K562 (cell line): ENCODE data around the gene GET3. TPM values are rescaled to one million over a fixed set of nuclear protein-coding genes. Genes with fewer than 3 reads are reported as not detected.

Experiments used
- ASH1L ChIP-seq: fragments of 450-650 bp; IDR thresholded peaks from 2 replicates; pipeline ENCODE4 v1.6.1; 2018; ENCODE audit warnings: borderline replicate concordance, mild to moderate bottlenecking, low read depth; ENCODE audit not compliant: partially characterized antibody
- CBX8 ChIP-seq: fragments of 200-600 bp; sonication (generic); IDR thresholded peaks from 2 replicates; pipeline ENCODE4 v1.6.1; 2012; ENCODE audit warnings: borderline replicate concordance, mixed run types, low read depth, mild to moderate bottlenecking, moderate library complexity, mixed read lengths, low read length, control low read depth, inconsistent platforms; ENCODE audit not compliant: poor library complexity, severe bottlenecking; ENCODE audit errors: extremely low read depth
- DPF2 ChIP-seq: fragments of 450-650 bp; IDR thresholded peaks from 2 replicates; pipeline ENCODE4 v1.6.1; 2016
- GMEB1 ChIP-seq: fragments of 250-450 bp; sonication (Bioruptor Pico); IDR thresholded peaks from 2 replicates; pipeline ENCODE4 v1.4.0; 2020; ENCODE audit warnings: mild to moderate bottlenecking
- HNRNPLL ChIP-seq: fragments of 200-400 bp; formaldehyde crosslinking; IDR thresholded peaks from 2 replicates; pipeline ENCODE4 v1.6.1; 2017; ENCODE audit warnings: low read length, low read depth, mild to moderate bottlenecking; ENCODE audit not compliant: poor library complexity, severe bottlenecking
- KAT7 ChIP-seq: sonication (generic); formaldehyde crosslinking; IDR thresholded peaks from 2 replicates; pipeline ENCODE4 v1.8.0; 2022; ENCODE audit warnings: missing genetic modification reagents, mild to moderate bottlenecking, borderline replicate concordance
- MEF2A ChIP-seq: IDR thresholded peaks from 2 replicates; pipeline ENCODE4 v1.6.1; 2011; ENCODE audit warnings: low read depth, mild to moderate bottlenecking, low read length, moderate library complexity; ENCODE audit not compliant: control insufficient read depth
- NUFIP1 ChIP-seq: fragments of 450-650 bp; IDR thresholded peaks from 2 replicates; pipeline ENCODE4 v1.6.1; 2018; ENCODE audit not compliant: partially characterized antibody
- SMAD4 ChIP-seq: fragments of 250-450 bp; sonication (Bioruptor Pico); conservative IDR thresholded peaks from 2 replicates; pipeline ENCODE4 v1.8.0; 2021; ENCODE audit warnings: inconsistent platforms, mild to moderate bottlenecking, moderate library complexity
- TAF7 ChIP-seq: fragments of 450-650 bp; IDR thresholded peaks from 2 replicates; pipeline ENCODE4 v1.6.1; 2016; ENCODE audit warnings: missing genetic modification characterization, missing compliant biosample characterization
- TAL1 ChIP-seq: fragments of 450-650 bp; IDR thresholded peaks from 2 replicates; pipeline ENCODE4 v1.6.1; 2016; ENCODE audit warnings: mild to moderate bottlenecking
- U2AF2 ChIP-seq: fragments of 200-400 bp; formaldehyde crosslinking; optimal IDR thresholded peaks from 2 replicates; pipeline ENCODE3; 2017; ENCODE audit warnings: low read depth, mild to moderate bottlenecking, low read length
- ZNF133 ChIP-seq: fragments of 250-450 bp; sonication (Bioruptor Pico); IDR thresholded peaks from 2 replicates; pipeline ENCODE4 v1.4.0; 2020; ENCODE audit warnings: mild to moderate bottlenecking
- ZNF263 ChIP-seq: sonication (generic); formaldehyde crosslinking; IDR thresholded peaks from 2 replicates; pipeline ENCODE4 v1.8.0; 2022; ENCODE audit warnings: mild to moderate bottlenecking, missing genetic modification reagents, borderline replicate concordance
- ZNF41 ChIP-seq: fragments of 250-450 bp; sonication (Bioruptor Pico); conservative IDR thresholded peaks from 2 replicates; pipeline ENCODE4 v1.4.0; 2020; ENCODE audit warnings: mild to moderate bottlenecking
- ZNF609 ChIP-seq: sonication (generic); formaldehyde crosslinking; IDR thresholded peaks from 2 replicates; pipeline ENCODE4 v1.8.1; 2023; ENCODE audit warnings: missing genetic modification reagents, mild to moderate bottlenecking, borderline replicate concordance
- ZNF668 ChIP-seq: fragments of 250-450 bp; sonication (Bioruptor Pico); IDR thresholded peaks from 2 replicates; pipeline ENCODE4 v1.8.0; 2022; ENCODE audit warnings: mild to moderate bottlenecking, inconsistent platforms
- polyA plus RNA-seq, 8 experiments: library from polyadenylated mRNA; depleted of rRNA in 4 of 8; stranded (reverse) in 5 of 8; unstranded in 3 of 8; fragments of >200 nt; fragmentation: Nextera tagmentation in 2 of 8; fragmentation: Illumina TruSeq in 1 of 8; extraction: Ambion mirVana in 2 of 8; extraction: Trizol in 1 of 8; gene quantifications; 2 replicates each; pipeline versions ENCODE4 v1.2.1 to v1.2.3, GENCODE V29; 2011 to 2014; ENCODE audit warnings: inconsistent platforms in 1 of 8, missing spikeins in 1 of 8
- total RNA-seq, 7 experiments: library from RNA; depleted of rRNA in 6 of 7; stranded (reverse); fragments of >200 nt in 6 of 7; fragmentation: Illumina TruSeq in 2 of 7; extraction: Trizol in 2 of 7; gene quantifications; 2 replicates each; pipeline versions ENCODE4 v1.2.1 to v1.2.3, GENCODE V29; 2011 to 2021; ENCODE audit warnings: low replicate concordance in 1 of 7
- TF ChIP-seq, protein P1 (sequence below), 2 experiments: fragments of 450-650 bp; conservative IDR thresholded peaks; 2 replicates each; pipeline ENCODE4 v1.6.1; 2017; ENCODE audit warnings: mild to moderate bottlenecking in 2 of 2, moderate library complexity in 2 of 2
- TF ChIP-seq, protein P2 (sequence below): sonication (generic); formaldehyde crosslinking; IDR thresholded peaks from 2 replicates; pipeline ENCODE4 v1.8.0; 2022; ENCODE audit warnings: missing genetic modification reagents, mild to moderate bottlenecking, moderate library complexity, borderline replicate concordance

Gene GET3
- total and polyA plus RNA-seq, 9 of the 15 experiments (the other 6 are each of a cell fraction or from before 2014, with no cell fraction given) = 8.3 to 83.5 (median 51.8) TPM

- TF ChIP-seq, protein P1, sequence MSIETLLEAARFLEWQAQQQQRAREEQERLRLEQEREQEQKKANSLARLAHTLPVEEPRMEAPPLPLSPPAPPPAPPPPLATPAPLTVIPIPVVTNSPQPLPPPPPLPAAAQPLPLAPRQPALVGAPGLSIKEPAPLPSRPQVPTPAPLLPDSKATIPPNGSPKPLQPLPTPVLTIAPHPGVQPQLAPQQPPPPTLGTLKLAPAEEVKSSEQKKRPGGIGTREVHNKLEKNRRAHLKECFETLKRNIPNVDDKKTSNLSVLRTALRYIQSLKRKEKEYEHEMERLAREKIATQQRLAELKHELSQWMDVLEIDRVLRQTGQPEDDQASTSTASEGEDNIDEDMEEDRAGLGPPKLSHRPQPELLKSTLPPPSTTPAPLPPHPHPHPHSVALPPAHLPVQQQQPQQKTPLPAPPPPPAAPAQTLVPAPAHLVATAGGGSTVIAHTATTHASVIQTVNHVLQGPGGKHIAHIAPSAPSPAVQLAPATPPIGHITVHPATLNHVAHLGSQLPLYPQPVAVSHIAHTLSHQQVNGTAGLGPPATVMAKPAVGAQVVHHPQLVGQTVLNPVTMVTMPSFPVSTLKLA (conservative IDR thresholded peaks at IDR 0.05) = no peak
- TF ChIP-seq GMEB1 (CRISPR knock-in tag) (no peak), MEF2A (no peak), TAL1 (no peak), NUFIP1 (no peak), ASH1L (no peak), HNRNPLL (no peak), KAT7 (CRISPR knock-in tag) (no peak), U2AF2 (no peak), CBX8 (no peak), TAF7 (0 out of 2 replicates have a peak, but pooled peaks have one; percentile 11), ZNF668 (CRISPR knock-in tag) (no peak), ZNF609 (CRISPR knock-in tag) (no peak), DPF2 (no peak; the same call in 1 of the 2 replicates), ZNF41 (no peak), SMAD4 (CRISPR knock-in tag) (no peak), ZNF133 (CRISPR knock-in tag) (no peak), ZNF263 (CRISPR knock-in tag) (no peak)
- TF ChIP-seq, protein P2, sequence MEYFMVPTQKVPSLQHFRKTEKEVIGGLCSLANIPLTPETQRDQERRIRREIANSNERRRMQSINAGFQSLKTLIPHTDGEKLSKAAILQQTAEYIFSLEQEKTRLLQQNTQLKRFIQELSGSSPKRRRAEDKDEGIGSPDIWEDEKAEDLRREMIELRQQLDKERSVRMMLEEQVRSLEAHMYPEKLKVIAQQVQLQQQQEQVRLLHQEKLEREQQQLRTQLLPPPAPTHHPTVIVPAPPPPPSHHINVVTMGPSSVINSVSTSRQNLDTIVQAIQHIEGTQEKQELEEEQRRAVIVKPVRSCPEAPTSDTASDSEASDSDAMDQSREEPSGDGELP (CRISPR knock-in tag) = peak; percentile 74; the same call in 1 of the 2 replicates
Observed at GRCh38 chr19:12788682-12789097, 51.4 kb downstream of the GET3 start (continued).
